SU-DHL-6 (cell line): Measurements from ENCODE around the gene ADGRG2.

Experiments used
- H2AFZ ChIP-seq: fragments of 200-600 bp; sonication (generic); 2 replicates; pipeline ENCODE4 v1.6.1; 2014; ENCODE audit warnings: low read depth, mild to moderate bottlenecking, moderate library complexity, mixed read lengths, antibody characterized with exemption, low read length; ENCODE audit not compliant: severe bottlenecking
- H3F3A ChIP-seq: fragments of 200-600 bp; shearing (Covaris generic); 2 replicates; pipeline ENCODE4 v1.6.0; 2016; ENCODE audit warnings: antibody characterized with exemption, mild to moderate bottlenecking; ENCODE audit not compliant: insufficient read depth
- H3K27ac ChIP-seq: fragments of 200-600 bp; sonication (generic); 2 replicates; pipeline ENCODE4 v1.5.1; 2016; ENCODE audit warnings: low read depth, mild to moderate bottlenecking, low read length, moderate library complexity, mixed read lengths
- H3K27me3 ChIP-seq: fragments of 200-600 bp; sonication (generic), shearing (Covaris generic); 2 replicates; pipeline ENCODE4 v1.6.0; 2014; ENCODE audit warnings: mild to moderate bottlenecking, low read length
- H3K36me3 ChIP-seq: fragments of 200-600 bp; sonication (generic); 2 replicates; pipeline ENCODE4 v1.6.1; 2014; ENCODE audit warnings: mild to moderate bottlenecking, low read length, mixed read lengths
- H3K4me2 ChIP-seq: fragments of 300-600, 200-600 bp; shearing (Covaris generic), sonication (generic); 2 replicates; pipeline ENCODE4 v1.6.0; 2014; ENCODE audit warnings: low read length, low read depth, mild to moderate bottlenecking; ENCODE audit not compliant: poor library complexity, severe bottlenecking
- H3K4me3 ChIP-seq: fragments of 200-600 bp; sonication (generic); 2 replicates; pipeline ENCODE4 v1.5.1; 2014; ENCODE audit warnings: antibody characterized with exemption, low read length, mild to moderate bottlenecking, mixed read lengths; ENCODE audit not compliant: insufficient read depth, poor library complexity, severe bottlenecking
- H3K79me2 ChIP-seq: fragments of 200-600 bp; sonication (generic); 2 replicates; pipeline ENCODE4 v1.6.1; 2014; ENCODE audit warnings: mild to moderate bottlenecking, low read length, moderate library complexity; ENCODE audit not compliant: insufficient read depth
- H3K9ac ChIP-seq: fragments of 200-600 bp; sonication (generic); 2 replicates; pipeline ENCODE4 v1.7.0; 2014; ENCODE audit warnings: mild to moderate bottlenecking, low read length
- H3K9me2 ChIP-seq: fragments of 200-600 bp; sonication (generic); replicated peaks from 2 replicates; pipeline ENCODE4 v1.6.1; 2014; ENCODE audit warnings: low read length; ENCODE audit not compliant: insufficient read depth
- H3K9me3 ChIP-seq: fragments of 200-600 bp; sonication (generic); 2 replicates; pipeline ENCODE4 v1.6.1; 2014; ENCODE audit warnings: low read length, mixed read lengths; ENCODE audit not compliant: insufficient read depth
- H4K20me1 ChIP-seq: fragments of 200-600 bp; sonication (generic); 2 replicates; pipeline ENCODE4 v1.6.1; 2014; ENCODE audit warnings: low read depth, mild to moderate bottlenecking, antibody characterized with exemption, low read length, moderate library complexity, mixed read lengths
- EZH2phosphoT487 ChIP-seq: fragments of 200-600 bp; sonication (generic), shearing (Covaris generic); conservative IDR thresholded peaks from 2 replicates; pipeline ENCODE4 v1.6.1; 2018; ENCODE audit warnings: mild to moderate bottlenecking, antibody characterized with exemption, low read length, moderate library complexity, mixed read lengths
- TF ChIP-seq, protein P1 (sequence below): fragments of 200-600 bp; sonication (generic); IDR thresholded peaks from one replicate; pipeline ENCODE4 v1.5.1; 2017; ENCODE audit warnings: antibody characterized with exemption, mild to moderate bottlenecking, low read length, moderate library complexity; ENCODE audit not compliant: insufficient read depth, poor library complexity, severe bottlenecking

Gene ADGRG2

DNA sequence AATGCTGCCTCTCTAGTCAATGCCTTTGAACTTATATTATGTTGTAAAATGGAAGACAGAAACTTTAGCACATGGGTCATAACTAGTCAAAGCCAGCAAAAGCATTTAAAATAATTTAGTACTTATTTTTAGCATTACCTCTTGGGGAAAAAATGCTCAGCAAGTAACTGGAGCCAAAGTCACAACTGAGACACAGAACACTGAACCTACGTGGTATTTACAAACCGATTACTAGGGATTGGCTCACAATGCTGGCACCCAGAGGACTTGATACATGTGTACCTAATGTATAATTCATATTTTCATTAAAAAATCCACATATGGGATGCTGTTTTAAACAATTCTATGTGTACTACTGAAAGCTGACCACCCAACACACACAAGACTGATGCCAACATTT is 176.8 kb downstream of the ADGRG2 start:
- no peaks in the 10 kb centered on the region for H3K36me3 ChIP-seq
- H2AFZ ChIP-seq: no peak overlapping the region
- H3F3A ChIP-seq: no peaks in the 10 kb centered on the region
- H3K9me2 ChIP-seq: no peaks in the 10 kb centered on the region
- TF ChIP-seq, protein P1, sequence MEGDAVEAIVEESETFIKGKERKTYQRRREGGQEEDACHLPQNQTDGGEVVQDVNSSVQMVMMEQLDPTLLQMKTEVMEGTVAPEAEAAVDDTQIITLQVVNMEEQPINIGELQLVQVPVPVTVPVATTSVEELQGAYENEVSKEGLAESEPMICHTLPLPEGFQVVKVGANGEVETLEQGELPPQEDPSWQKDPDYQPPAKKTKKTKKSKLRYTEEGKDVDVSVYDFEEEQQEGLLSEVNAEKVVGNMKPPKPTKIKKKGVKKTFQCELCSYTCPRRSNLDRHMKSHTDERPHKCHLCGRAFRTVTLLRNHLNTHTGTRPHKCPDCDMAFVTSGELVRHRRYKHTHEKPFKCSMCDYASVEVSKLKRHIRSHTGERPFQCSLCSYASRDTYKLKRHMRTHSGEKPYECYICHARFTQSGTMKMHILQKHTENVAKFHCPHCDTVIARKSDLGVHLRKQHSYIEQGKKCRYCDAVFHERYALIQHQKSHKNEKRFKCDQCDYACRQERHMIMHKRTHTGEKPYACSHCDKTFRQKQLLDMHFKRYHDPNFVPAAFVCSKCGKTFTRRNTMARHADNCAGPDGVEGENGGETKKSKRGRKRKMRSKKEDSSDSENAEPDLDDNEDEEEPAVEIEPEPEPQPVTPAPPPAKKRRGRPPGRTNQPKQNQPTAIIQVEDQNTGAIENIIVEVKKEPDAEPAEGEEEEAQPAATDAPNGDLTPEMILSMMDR: no peak
- no peak for TF ChIP-seq EZH2phosphoT487
- H3K9ac ChIP-seq: no peak overlapping the region
- no peak overlapping the region for H3K4me2 ChIP-seq
- no peak overlapping the region for H3K27ac ChIP-seq
- no peaks in the 10 kb centered on the region for H3K79me2 ChIP-seq
- no peak overlapping the region for H3K4me3 ChIP-seq
- no peaks in the 10 kb centered on the region for H3K27me3 ChIP-seq
- H3K9me3 ChIP-seq: no peaks in the 10 kb centered on the region
- no peaks in the 10 kb centered on the region for H4K20me1 ChIP-seq

DNA sequence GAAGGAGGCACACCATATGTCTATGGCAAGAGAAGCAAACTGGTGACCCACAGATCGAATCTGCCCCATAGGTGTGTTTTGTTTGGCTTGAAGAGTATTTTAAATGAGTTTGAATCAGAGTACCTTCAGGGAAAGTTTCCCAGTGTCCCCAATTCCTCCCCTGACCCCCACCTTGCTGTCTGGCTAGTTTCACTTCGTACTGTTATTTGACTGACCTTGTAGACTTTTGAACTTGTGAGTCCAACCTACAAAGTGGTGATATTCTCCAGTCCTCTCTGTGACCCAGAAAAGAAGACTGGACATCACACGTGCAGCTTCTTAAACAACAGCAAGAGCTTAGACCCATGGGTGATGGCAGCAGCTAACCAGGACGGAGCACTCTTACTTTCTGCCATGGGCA is 177.8 kb downstream of the ADGRG2 start:
- TF ChIP-seq, protein P1: no peak
- TF ChIP-seq EZH2phosphoT487: no peak
- Histone ChIP-seq H3K27me3 (no peaks in the 10 kb centered on the region), H3K4me3 (no peak overlapping the region), H3F3A (no peaks in the 10 kb centered on the region), H4K20me1 (no peaks in the 10 kb centered on the region), H3K9me2 (no peaks in the 10 kb centered on the region), H3K9ac (no peak overlapping the region), H3K79me2 (no peaks in the 10 kb centered on the region), H3K9me3 (no peaks in the 10 kb centered on the region), H3K36me3 (no peaks in the 10 kb centered on the region), H3K4me2 (no peak overlapping the region), H2AFZ (no peak overlapping the region), H3K27ac (no peak overlapping the region)

DNA sequence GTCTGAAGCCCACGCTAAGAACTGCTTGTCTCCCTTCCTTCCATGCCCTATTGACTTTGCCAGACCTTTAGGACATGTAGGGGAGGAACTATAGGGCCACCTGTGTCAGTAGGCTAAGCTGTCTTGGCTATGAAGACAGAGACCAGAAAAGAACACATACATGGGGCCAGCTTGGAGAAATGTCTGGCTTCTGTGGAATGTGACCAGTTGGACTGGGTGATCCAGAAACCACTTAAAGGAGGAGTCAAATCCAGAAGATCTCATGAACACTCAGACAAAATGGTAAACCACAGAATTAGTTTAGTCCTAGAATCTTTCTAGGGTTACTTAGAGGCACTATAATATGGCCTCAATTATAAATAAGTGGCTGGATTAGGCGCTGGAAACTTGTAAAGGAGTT is 180.4 kb downstream of the ADGRG2 start:
- H4K20me1 ChIP-seq: no peaks in the 10 kb centered on the region
- no peaks in the 10 kb centered on the region for H3F3A ChIP-seq
- no peak for TF ChIP-seq EZH2phosphoT487
- TF ChIP-seq, protein P1: no peak
- H3K36me3 ChIP-seq: no peaks in the 10 kb centered on the region
- H3K27me3 ChIP-seq: no peaks in the 10 kb centered on the region
- no peak overlapping the region for H3K4me2 ChIP-seq
- no peaks in the 10 kb centered on the region for H3K9me2 ChIP-seq
- H3K27ac ChIP-seq: no peak overlapping the region
- no peaks in the 10 kb centered on the region for H3K9me3 ChIP-seq
- no peak overlapping the region for H2AFZ ChIP-seq
- H3K9ac ChIP-seq: no peak overlapping the region
- no peaks in the 10 kb centered on the region for H3K79me2 ChIP-seq
- no peak overlapping the region for H3K4me3 ChIP-seq
